ENCODE results near the gene CLIP4.

CLIP4 gene

GRCh38 chr2:29114946-29115609, at the start of gene CLIP4:
CLIP4 (plus strand) TSS chr2:29115415; CDS start chr2:29121389, 5,974 bp downstream.
- H3K79me2 ChIP-seq (ENCODE audit: insufficient read depth, low read length), result no peaks in the 10 kb centered on the region
- no peaks in the 10 kb centered on the region for H3K9me2 ChIP-seq (replicated peaks; ENCODE audit: low read depth, low read length)
- H4K20me1 ChIP-seq (ENCODE audit: insufficient read depth, low read length, poor library complexity, severe bottlenecking), result no peaks in the 10 kb centered on the region
- peak within 1 kb of the TSS; percentile 81 for H3K4me2 ChIP-seq (ENCODE audit: low read depth, low read length, poor library complexity, severe bottlenecking)
- H2AFZ ChIP-seq (ENCODE audit: low read length), result peak within 1 kb of the TSS; percentile 87
- no peaks in the 10 kb centered on the region for H3F3A ChIP-seq (ENCODE audit: low read depth)
- H3K36me3 ChIP-seq (ENCODE audit: insufficient read depth, low read length), result no peaks in the 10 kb centered on the region
- peak within 1 kb of the TSS; percentile 38 for H3K9ac ChIP-seq (ENCODE audit: low read depth, low read length, poor library complexity, severe bottlenecking)
- peak within 1 kb of the TSS; percentile 69 for H3K4me3 ChIP-seq (ENCODE audit: low read length, poor library complexity, severe bottlenecking)
- peaks cover 7% of the 10 kb centered on the region for H3K27me3 ChIP-seq (ENCODE audit: insufficient read depth, low read length, poor library complexity, severe bottlenecking)
- TF ChIP-seq CTCF (conservative IDR thresholded peaks at IDR 0.05; ENCODE audit: low read length) (no peak), EZH2phosphoT487 (IDR thresholded peaks at IDR 0.05; ENCODE audit: borderline replicate concordance) (no peak)
- H3K4me1 ChIP-seq (ENCODE audit: insufficient read depth, low read length, poor library complexity, severe bottlenecking), result peaks cover 19% of the 10 kb centered on the region
- H3K9me3 ChIP-seq (ENCODE audit: insufficient read depth, low read depth, low read length), result no peaks in the 10 kb centered on the region

- H3K27me3 ChIP-seq (ENCODE audit: insufficient read depth, low read length, poor library complexity, severe bottlenecking), result no peaks in the 10 kb centered on the region
Observed at GRCh38 chr2:29066271-29066860, 48.8 kb upstream of the CLIP4 start.

GRCh38 chr2:29066997-29067605, 48.1 kb upstream of the CLIP4 start:
- H2AFZ ChIP-seq (ENCODE audit: low read length), result no peak overlapping the region
- no peaks in the 10 kb centered on the region for H3K9me2 ChIP-seq (replicated peaks; ENCODE audit: low read depth, low read length)
- no peaks in the 10 kb centered on the region for H3K79me2 ChIP-seq (ENCODE audit: insufficient read depth, low read length)
- no peaks in the 10 kb centered on the region for H3K36me3 ChIP-seq (ENCODE audit: insufficient read depth, low read length)
- H3K9me3 ChIP-seq (ENCODE audit: insufficient read depth, low read depth, low read length), result no peaks in the 10 kb centered on the region
- no peaks in the 10 kb centered on the region for H3K4me1 ChIP-seq (ENCODE audit: insufficient read depth, low read length, poor library complexity, severe bottlenecking)
- no peak overlapping the region for H3K4me3 ChIP-seq (ENCODE audit: low read length, poor library complexity, severe bottlenecking)
- TF ChIP-seq CTCF (conservative IDR thresholded peaks at IDR 0.05; ENCODE audit: low read length) (no peak), EZH2phosphoT487 (IDR thresholded peaks at IDR 0.05; ENCODE audit: borderline replicate concordance) (no peak)
- no peak overlapping the region for H3K4me2 ChIP-seq (ENCODE audit: low read depth, low read length, poor library complexity, severe bottlenecking)
- no peak overlapping the region for H3K9ac ChIP-seq (ENCODE audit: low read depth, low read length, poor library complexity, severe bottlenecking)
- no peaks in the 10 kb centered on the region for H3F3A ChIP-seq (ENCODE audit: low read depth)
- no peaks in the 10 kb centered on the region for H4K20me1 ChIP-seq (ENCODE audit: insufficient read depth, low read length, poor library complexity, severe bottlenecking)
- no peaks in the 10 kb centered on the region for H3K27me3 ChIP-seq (ENCODE audit: insufficient read depth, low read length, poor library complexity, severe bottlenecking)

More at GRCh38 chr2:29066271-29066860, 48.8 kb upstream of the CLIP4 start:
- H3K9ac ChIP-seq (ENCODE audit: low read depth, low read length, poor library complexity, severe bottlenecking), result no peak overlapping the region
- no peak overlapping the region for H2AFZ ChIP-seq (ENCODE audit: low read length)
- no peaks in the 10 kb centered on the region for H4K20me1 ChIP-seq (ENCODE audit: insufficient read depth, low read length, poor library complexity, severe bottlenecking)
- no peaks in the 10 kb centered on the region for H3K9me3 ChIP-seq (ENCODE audit: insufficient read depth, low read depth, low read length)
- TF ChIP-seq EZH2phosphoT487 (IDR thresholded peaks at IDR 0.05; ENCODE audit: borderline replicate concordance) (no peak), CTCF (conservative IDR thresholded peaks at IDR 0.05; ENCODE audit: low read length) (no peak)
- H3K79me2 ChIP-seq (ENCODE audit: insufficient read depth, low read length), result no peaks in the 10 kb centered on the region
- no peak overlapping the region for H3K4me3 ChIP-seq (ENCODE audit: low read length, poor library complexity, severe bottlenecking)
- H3F3A ChIP-seq (ENCODE audit: low read depth), result no peaks in the 10 kb centered on the region
- H3K36me3 ChIP-seq (ENCODE audit: insufficient read depth, low read length), result no peaks in the 10 kb centered on the region
- H3K4me1 ChIP-seq (ENCODE audit: insufficient read depth, low read length, poor library complexity, severe bottlenecking), result no peaks in the 10 kb centered on the region
- H3K4me2 ChIP-seq (ENCODE audit: low read depth, low read length, poor library complexity, severe bottlenecking), result no peak overlapping the region
- H3K9me2 ChIP-seq (replicated peaks; ENCODE audit: low read depth, low read length), result no peaks in the 10 kb centered on the region

All from Loucy (cell line).